HEK293 (cell line): ENCODE measurements around the gene ADCY1.

Experiments used
- CTCF ChIA-PET: fragments of 350-600 bp; formaldehyde crosslinking; extraction: SDS; loops from one replicate; lab custom pipeline; 2021; ENCODE audit warnings: antibody characterized with exemption; lab: Yijun Ruan, JAX
- POLR2A ChIA-PET: fragments of 300-600 bp; formaldehyde crosslinking; extraction: SDS; loops from one replicate; lab custom pipeline; 2020; ENCODE audit warnings: antibody characterized with exemption, inconsistent platforms; lab: Yijun Ruan, JAX
- H3K27ac ChIP-seq: fragments of 200-500 bp; sonication (Bioruptor generic); 2 replicates; pipeline ENCODE4 v1.5.1; 2014; ENCODE audit warnings: low read depth, low read length, control low read depth, inconsistent platforms; ENCODE audit errors: extremely low read depth
- H3K36me3 ChIP-seq, 2 experiments: fragments of 200-500 bp in 1 of 2; sonication (Bioruptor generic) in 1 of 2; 1 replicate in 1 of 2; 2 replicates in 1 of 2; pipeline ENCODE4 v1.5.1; 2014 to 2017; ENCODE audit warnings: inconsistent platforms in 2 of 2, low read length in 2 of 2; ENCODE audit not compliant: control insufficient read depth in 2 of 2, insufficient read depth in 1 of 2
- H3K4me1 ChIP-seq: fragments of 200-500 bp; sonication (Bioruptor generic); 2 replicates; pipeline ENCODE4 v1.5.1; 2014; ENCODE audit warnings: mild to moderate bottlenecking, low read length, inconsistent platforms; ENCODE audit not compliant: control insufficient read depth, insufficient read depth
- H3K4me3 ChIP-seq: 2 replicates; pipeline ENCODE4 v1.5.1; 2011; ENCODE audit warnings: low read depth, mild to moderate bottlenecking, control low read depth, low read length, moderate library complexity
- H3K9me3 ChIP-seq: fragments of 200-500 bp; sonication (Bioruptor generic); 2 replicates; pipeline ENCODE4 v1.5.1; 2014; ENCODE audit warnings: low read depth, low read length, inconsistent platforms; ENCODE audit not compliant: control insufficient read depth, insufficient read depth
- GFI1B ChIP-seq: fragments of 450-650 bp; formaldehyde crosslinking; IDR thresholded peaks from 2 replicates; pipeline ENCODE4 v1.5.1; 2016; ENCODE audit warnings: missing biosample characterization, missing genetic modification characterization
- ZBTB49 ChIP-seq: fragments of 450-650 bp; formaldehyde crosslinking; IDR thresholded peaks from 2 replicates; pipeline ENCODE4 v1.5.1; 2016; ENCODE audit warnings: missing biosample characterization, missing genetic modification characterization, low read depth
- ZBTB8A ChIP-seq: fragments of 450-650 bp; formaldehyde crosslinking; IDR thresholded peaks from 2 replicates; pipeline ENCODE4 v1.5.1; 2016; ENCODE audit warnings: missing biosample characterization, missing genetic modification characterization
- ZNF16 ChIP-seq: fragments of 450-650 bp; formaldehyde crosslinking; IDR thresholded peaks from 2 replicates; pipeline ENCODE4 v1.5.1; 2016; ENCODE audit warnings: low read depth, missing biosample characterization, missing genetic modification characterization
- ZNF174 ChIP-seq: fragments of 450-650 bp; formaldehyde crosslinking; IDR thresholded peaks from 2 replicates; pipeline ENCODE4 v1.5.0; 2017; ENCODE audit warnings: missing biosample characterization, mild to moderate bottlenecking, missing genetic modification characterization
- ZNF19 ChIP-seq: fragments of 450-650 bp; formaldehyde crosslinking; IDR thresholded peaks from 2 replicates; pipeline ENCODE4; 2016; ENCODE audit warnings: missing biosample characterization, missing genetic modification characterization, low read depth
- ZNF202 ChIP-seq: fragments of 450-650 bp; formaldehyde crosslinking; IDR thresholded peaks from 2 replicates; pipeline ENCODE4 v1.5.1; 2016; ENCODE audit warnings: missing biosample characterization, missing genetic modification characterization, borderline replicate concordance
- ZNF211 ChIP-seq: fragments of 450-650 bp; formaldehyde crosslinking; IDR thresholded peaks from 2 replicates; pipeline ENCODE4 v1.5.1; 2016; ENCODE audit warnings: low read depth, missing biosample characterization, missing genetic modification characterization
- ZNF302 ChIP-seq: fragments of 450-650 bp; formaldehyde crosslinking; IDR thresholded peaks from 2 replicates; pipeline ENCODE4 v1.5.1; 2016; ENCODE audit warnings: missing biosample characterization, missing genetic modification characterization, low read depth
- ZNF394 ChIP-seq: fragments of 450-650 bp; formaldehyde crosslinking; IDR thresholded peaks from 2 replicates; pipeline ENCODE4 v1.5.1; 2016; ENCODE audit warnings: missing biosample characterization, missing genetic modification characterization, mild to moderate bottlenecking, moderate library complexity, borderline replicate concordance
- ZNF398 ChIP-seq: fragments of 450-650 bp; formaldehyde crosslinking; IDR thresholded peaks from 2 replicates; pipeline ENCODE4 v1.5.1; 2017; ENCODE audit warnings: missing biosample characterization, missing genetic modification characterization
- ZNF580 ChIP-seq: fragments of 450-650 bp; formaldehyde crosslinking; IDR thresholded peaks from 2 replicates; pipeline ENCODE4 v1.5.1; 2016; ENCODE audit warnings: missing biosample characterization, missing genetic modification characterization
- ZNF596 ChIP-seq: fragments of 450-650 bp; IDR thresholded peaks from 2 replicates; pipeline ENCODE4 v1.5.0; 2018; ENCODE audit warnings: missing biosample characterization, mild to moderate bottlenecking, missing genetic modification characterization, moderate library complexity
- ZNF645 ChIP-seq: fragments of 450-650 bp; formaldehyde crosslinking; IDR thresholded peaks from 2 replicates; pipeline ENCODE4; 2016; ENCODE audit warnings: missing biosample characterization, missing genetic modification characterization
- ZNF658 ChIP-seq: fragments of 450-650 bp; formaldehyde crosslinking; IDR thresholded peaks from 2 replicates; pipeline ENCODE4; 2016; ENCODE audit warnings: missing biosample characterization, missing genetic modification characterization
- ZNF660 ChIP-seq: fragments of 450-650 bp; IDR thresholded peaks from 2 replicates; pipeline ENCODE4 v1.5.1; 2018; ENCODE audit warnings: missing biosample characterization, mild to moderate bottlenecking, missing genetic modification characterization
- ZNF776 ChIP-seq: fragments of 450-650 bp; formaldehyde crosslinking; IDR thresholded peaks from 2 replicates; pipeline ENCODE4 v1.5.0; 2017; ENCODE audit warnings: missing biosample characterization, missing genetic modification characterization, borderline replicate concordance
- ZNF791 ChIP-seq: fragments of 450-650 bp; formaldehyde crosslinking; IDR thresholded peaks from 2 replicates; pipeline ENCODE4 v1.5.1; 2016; ENCODE audit warnings: missing biosample characterization, missing genetic modification characterization
- TF ChIP-seq, protein P1 (sequence below): fragments of 450-650 bp; formaldehyde crosslinking; IDR thresholded peaks from 2 replicates; pipeline ENCODE4 v1.5.1; 2017; ENCODE audit warnings: missing biosample characterization, missing genetic modification characterization
- TF ChIP-seq, protein P2 (sequence below): fragments of 450-650 bp; formaldehyde crosslinking; IDR thresholded peaks from 2 replicates; pipeline ENCODE4 v1.5.1; 2017; ENCODE audit warnings: missing biosample characterization, missing genetic modification characterization

Gene ADCY1

DNA sequence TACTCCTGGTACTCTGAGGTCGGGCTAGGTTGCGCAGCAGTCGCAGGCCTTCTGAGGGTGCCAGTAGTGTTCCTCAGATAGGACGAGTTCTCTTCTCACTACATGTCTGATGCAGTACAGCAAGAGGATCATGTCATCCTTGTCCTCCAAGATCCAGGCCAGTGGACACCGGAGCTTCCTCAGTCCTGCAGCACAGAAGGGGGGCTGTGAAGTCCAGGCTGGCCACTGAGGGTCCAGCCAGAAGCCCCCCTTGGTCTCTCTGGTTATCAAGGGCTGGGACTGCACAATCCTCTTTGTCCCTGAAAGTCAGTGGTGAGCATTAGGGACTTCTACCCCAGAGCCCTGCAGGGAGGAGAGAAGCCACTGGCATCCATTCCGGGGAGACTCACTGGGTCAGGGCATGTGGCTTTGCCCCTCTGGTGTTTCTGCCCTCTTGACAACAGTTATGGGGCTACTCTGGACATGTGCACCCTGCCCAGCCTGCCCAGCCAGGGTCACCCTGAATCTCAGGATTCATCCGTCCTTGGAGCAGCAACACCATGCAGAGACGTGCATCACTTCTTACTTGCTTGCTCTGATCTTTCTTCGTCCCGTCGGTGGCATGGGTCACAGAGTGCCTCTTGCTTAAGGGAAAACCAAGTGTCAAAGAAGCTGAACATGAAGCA, 125.7 kb downstream of the ADCY1 start:
- Histone ChIP-seq H3K9me3 (no peaks in the 10 kb centered on the region), H3K4me3 (no peak overlapping the region), H3K36me3 (peaks cover 0 to 4% of the 10 kb centered on the region in 2 experiments; a peak in 1 of 3 replicates), H3K4me1 (no peaks in the 10 kb centered on the region), H3K27ac (no peak overlapping the region)
- CTCF ChIA-PET = no interaction called here
- TF ChIP-seq ZBTB8A (tag by site-specific recombination) = no peak
- TF ChIP-seq ZNF19 (tag by site-specific recombination) = no peak
- TF ChIP-seq ZNF596 (tag by site-specific recombination) = no peak
- no peak for TF ChIP-seq ZNF791 (tag by site-specific recombination)
- TF ChIP-seq ZNF211 (tag by site-specific recombination) = no peak
- TF ChIP-seq ZNF394 (tag by site-specific recombination) = no peak
- TF ChIP-seq ZNF660 (tag by site-specific recombination) = no peak
- TF ChIP-seq, protein P1, sequence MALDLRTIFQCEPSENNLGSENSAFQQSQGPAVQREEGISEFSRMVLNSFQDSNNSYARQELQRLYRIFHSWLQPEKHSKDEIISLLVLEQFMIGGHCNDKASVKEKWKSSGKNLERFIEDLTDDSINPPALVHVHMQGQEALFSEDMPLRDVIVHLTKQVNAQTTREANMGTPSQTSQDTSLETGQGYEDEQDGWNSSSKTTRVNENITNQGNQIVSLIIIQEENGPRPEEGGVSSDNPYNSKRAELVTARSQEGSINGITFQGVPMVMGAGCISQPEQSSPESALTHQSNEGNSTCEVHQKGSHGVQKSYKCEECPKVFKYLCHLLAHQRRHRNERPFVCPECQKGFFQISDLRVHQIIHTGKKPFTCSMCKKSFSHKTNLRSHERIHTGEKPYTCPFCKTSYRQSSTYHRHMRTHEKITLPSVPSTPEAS (tag by site-specific recombination) = no peak
- no peak for TF ChIP-seq ZNF302 (tag by site-specific recombination)
- TF ChIP-seq ZNF645 (tag by site-specific recombination) = no peak
- no peak for TF ChIP-seq ZNF398 (tag by site-specific recombination)
- POLR2A ChIA-PET = no interaction called here

- no peaks in the 10 kb centered on the region for H3K9me3 ChIP-seq
- TF ChIP-seq, protein P2, sequence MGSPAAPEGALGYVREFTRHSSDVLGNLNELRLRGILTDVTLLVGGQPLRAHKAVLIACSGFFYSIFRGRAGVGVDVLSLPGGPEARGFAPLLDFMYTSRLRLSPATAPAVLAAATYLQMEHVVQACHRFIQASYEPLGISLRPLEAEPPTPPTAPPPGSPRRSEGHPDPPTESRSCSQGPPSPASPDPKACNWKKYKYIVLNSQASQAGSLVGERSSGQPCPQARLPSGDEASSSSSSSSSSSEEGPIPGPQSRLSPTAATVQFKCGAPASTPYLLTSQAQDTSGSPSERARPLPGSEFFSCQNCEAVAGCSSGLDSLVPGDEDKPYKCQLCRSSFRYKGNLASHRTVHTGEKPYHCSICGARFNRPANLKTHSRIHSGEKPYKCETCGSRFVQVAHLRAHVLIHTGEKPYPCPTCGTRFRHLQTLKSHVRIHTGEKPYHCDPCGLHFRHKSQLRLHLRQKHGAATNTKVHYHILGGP (tag by site-specific recombination) = no peak
- TF ChIP-seq GFI1B (tag by site-specific recombination) = no peak
- TF ChIP-seq ZNF658 (tag by site-specific recombination) = no peak
- TF ChIP-seq ZBTB49 = no peak
- TF ChIP-seq ZNF580 = no peak
- TF ChIP-seq ZNF174 (tag by site-specific recombination) = no peak
- TF ChIP-seq ZNF202 (tag by site-specific recombination) = no peak
- no peak for TF ChIP-seq ZNF776 (tag by site-specific recombination)
- TF ChIP-seq ZNF645 (tag by site-specific recombination) = no peak
- TF ChIP-seq ZNF596 (tag by site-specific recombination) = no peak
- no peak for TF ChIP-seq ZNF16 (tag by site-specific recombination)
- ChIA-PET POLR2A (no interaction called here), CTCF (no interaction called here)
- H3K27ac ChIP-seq = no peak overlapping the region
- no peak overlapping the region for H3K4me3 ChIP-seq
- peaks cover 0 to 4% of the 10 kb centered on the region in 2 experiments; a peak in 1 of 3 replicates for H3K36me3 ChIP-seq
- no peaks in the 10 kb centered on the region for H3K4me1 ChIP-seq
These were observed 126.4 kb downstream of the ADCY1 start for GRCh38 chr7:45700556-45700955.
